GM19238 (cell line): Measurements from ENCODE around the gene APOD.

Experiments
- DNase-seq: peaks from one replicate; pipeline ENCODE4 v3.0.0; 2011; ENCODE audit warnings: low spot score; ENCODE audit not compliant: insufficient read length

APOD gene

DNA sequence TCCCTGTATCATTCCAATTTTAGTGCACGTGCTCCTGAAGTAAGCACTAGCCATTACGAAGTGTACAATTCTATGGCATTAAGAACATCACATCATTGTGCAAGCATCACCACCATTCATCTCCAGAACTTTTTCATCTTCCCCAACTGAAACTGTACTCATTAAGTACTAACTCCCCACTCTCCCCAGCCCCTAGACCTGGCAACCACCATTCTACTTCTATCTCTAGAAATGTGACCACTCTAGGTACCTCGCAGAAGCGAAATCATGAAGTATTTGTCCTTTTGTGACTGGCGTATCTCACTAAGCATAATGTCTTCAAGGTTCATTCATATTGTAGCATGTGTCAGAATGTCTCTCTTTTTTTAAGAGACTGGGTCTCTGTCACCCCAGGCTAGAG lies 52.1 kb downstream of the APOD start:
- DNase-seq = no peak

DNA sequence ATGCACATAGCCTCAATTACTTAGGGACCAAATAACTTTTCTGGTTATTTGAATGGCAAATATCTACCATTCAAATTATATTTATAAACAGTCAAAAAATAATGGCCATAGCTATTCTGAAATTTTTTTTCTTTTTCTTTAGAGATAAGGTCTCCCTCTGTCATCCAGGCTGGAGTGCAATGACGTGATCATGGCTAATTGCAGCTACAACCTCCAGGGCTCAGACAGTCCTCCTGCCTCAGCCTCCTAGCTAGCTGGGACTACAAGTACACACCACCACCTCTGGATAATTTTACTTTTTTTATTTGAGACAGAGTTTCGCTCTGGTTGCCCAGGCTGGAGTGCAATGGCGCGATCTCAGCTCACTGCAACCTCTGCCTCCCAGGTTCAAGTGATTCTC lies 57.2 kb downstream of the APOD start:
- no peak for DNase-seq

DNA sequence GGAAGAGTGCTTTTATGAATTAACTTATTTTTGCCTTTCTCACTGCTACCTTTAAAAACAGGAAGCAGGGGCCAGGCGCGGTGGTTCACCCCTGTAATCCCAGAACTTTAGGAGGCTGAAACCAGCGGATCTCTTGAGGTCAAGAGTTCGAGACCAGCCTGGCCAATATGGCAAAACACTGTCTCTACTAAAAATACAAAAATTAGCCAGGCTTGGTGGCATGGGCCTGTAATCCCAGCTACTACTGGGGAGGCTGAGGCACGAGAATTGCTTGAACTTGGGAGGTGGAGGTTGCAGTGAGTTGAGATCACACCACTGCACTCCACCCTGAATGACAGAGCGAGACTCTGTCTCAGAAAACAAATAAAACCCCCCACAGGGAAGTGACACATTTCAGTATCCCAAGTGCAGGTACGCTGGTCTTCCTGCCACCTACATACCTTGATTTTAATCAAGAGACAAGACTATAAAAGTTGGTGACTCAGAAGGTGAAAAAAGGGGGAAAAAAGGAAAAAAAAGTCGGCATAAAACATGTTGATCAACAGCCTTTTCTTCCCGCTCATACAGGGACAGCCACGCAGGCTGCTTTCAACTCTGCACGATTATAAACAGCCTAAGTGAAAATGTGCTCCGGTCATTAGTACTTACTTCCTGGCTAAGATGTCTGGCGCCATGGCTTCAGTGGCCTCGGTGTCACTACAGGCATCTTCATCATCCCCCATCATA lies 59.4 kb downstream of the APOD start:
- DNase-seq = no peak

DNA sequence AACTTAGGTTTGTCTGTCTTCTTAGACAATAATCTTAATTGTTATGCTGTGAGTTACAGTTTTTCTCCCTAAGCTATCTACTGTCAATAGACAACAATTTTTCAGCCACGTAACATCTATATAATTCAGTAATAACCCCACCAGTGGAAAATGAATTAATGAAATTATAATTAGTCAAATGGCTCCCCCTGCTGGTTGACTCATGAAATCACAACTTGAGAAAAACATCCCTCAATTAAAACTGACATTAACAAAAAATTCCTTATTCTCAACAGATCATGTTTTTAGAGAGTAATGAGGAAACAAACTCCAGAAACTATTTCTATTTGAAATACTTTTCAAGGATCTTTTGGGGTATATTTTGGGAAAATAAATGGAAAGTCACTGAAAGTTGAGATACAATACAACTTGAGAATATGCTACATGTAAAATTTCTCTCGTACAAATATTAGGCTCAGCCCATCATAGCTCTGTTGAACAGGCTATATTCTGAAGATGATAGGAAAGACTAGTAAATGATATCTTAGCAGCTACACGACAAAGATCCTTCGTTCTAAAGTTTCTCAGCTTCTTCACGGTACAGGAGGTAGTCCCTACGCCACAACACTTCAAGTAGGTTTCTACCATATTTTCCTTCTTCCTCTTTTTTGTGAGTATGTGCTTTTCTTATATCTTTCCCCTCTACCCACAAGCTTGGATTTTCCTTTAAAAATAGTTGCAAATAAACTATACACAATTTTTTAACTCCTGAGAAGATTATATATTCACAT lies 61.3 kb downstream of the APOD start:
- no peak for DNase-seq
